ENCODE results near the gene PRKN.

GRCh38 chr6:161608771-161609170, 1118.8 kb downstream of the PRKN start:
- TF ChIP-seq EZH2 (IDR thresholded peaks at IDR 0.05; ENCODE audit: borderline replicate concordance, low read depth, low read length, severe bottlenecking): no peak
- no peak for TF ChIP-seq MYC (IDR thresholded peaks at IDR 0.05; ENCODE audit: low read depth, low read length)
- no peak for TF ChIP-seq POLR2A (IDR thresholded peaks at IDR 0.05; ENCODE audit: low read depth, low read length)
- TF ChIP-seq MAX (IDR thresholded peaks at IDR 0.05; ENCODE audit: insufficient read depth, insufficient read length): no peak
- TF ChIP-seq CTCF (IDR thresholded peaks at IDR 0.05; ENCODE audit: extremely low read depth in 1 of 2, insufficient read depth in 1 of 2, low read depth in 1 of 2, low read length in 2 of 2): no peak
- no peak for TF ChIP-seq JUN (IDR thresholded peaks at IDR 0.05; ENCODE audit: borderline replicate concordance, insufficient read depth, insufficient read length, low read depth)
- no peak for TF ChIP-seq POLR2AphosphoS5 (IDR thresholded peaks at IDR 0.05; ENCODE audit: insufficient read depth, low read depth, low read length)
- no peak for TF ChIP-seq GATA2 (IDR thresholded peaks at IDR 0.05; ENCODE audit: insufficient read depth, insufficient read length, low read depth, low read length)

Measured in endothelial cell of umbilical vein (primary cell).